HG03565 (cell line): ENCODE data around the gene MCU.

Experiments used
- ATAC-seq: cut with Tn5 transposase; IDR thresholded peaks from one replicate; pipeline ENCODE4 v1.9.1; 2021; ENCODE audit warnings: mild to moderate bottlenecking, moderate library complexity; ENCODE audit not compliant: unreplicated experiment

Gene MCU

GRCh38 chr10:72800741-72801092, 108.8 kb downstream of the MCU start:
- no peak for ATAC-seq

- no peak for ATAC-seq
Measured at GRCh38 chr10:72801263-72801868, 109.4 kb downstream of the MCU start.

GRCh38 chr10:72802332-72802731, 110.4 kb downstream of the MCU start:
- no peak for ATAC-seq

GRCh38 chr10:72802763-72803505, 111.0 kb downstream of the MCU start:
- ATAC-seq: no peak

GRCh38 chr10:72808001-72808400, 116.1 kb downstream of the MCU start:
- no peak for ATAC-seq

- no peak for ATAC-seq
Measured at GRCh38 chr10:72809006-72809405, 117.1 kb downstream of the MCU start.

GRCh38 chr10:72810976-72811375, 119.0 kb downstream of the MCU start:
- ATAC-seq: no peak

GRCh38 chr10:72812415-72812752, 120.4 kb downstream of the MCU start:
- no peak for ATAC-seq

GRCh38 chr10:72812753-72813430, 120.9 kb downstream of the MCU start:
- no peak for ATAC-seq

- ATAC-seq: no peak
Measured at GRCh38 chr10:72814099-72814790, 122.3 kb downstream of the MCU start.

- no peak for ATAC-seq
Measured at GRCh38 chr10:72816565-72816964, 124.6 kb downstream of the MCU start.

GRCh38 chr10:72818076-72818475, 126.1 kb downstream of the MCU start:
- ATAC-seq: no peak

GRCh38 chr10:72819053-72819452, 127.1 kb downstream of the MCU start:
- ATAC-seq: no peak

GRCh38 chr10:72821606-72822005, 129.7 kb downstream of the MCU start:
- ATAC-seq: no peak

GRCh38 chr10:72822342-72822986, 130.5 kb downstream of the MCU start:
- no peak for ATAC-seq

GRCh38 chr10:72825163-72825562, 133.2 kb downstream of the MCU start:
- no peak for ATAC-seq

GRCh38 chr10:72826346-72826745, 134.4 kb downstream of the MCU start:
- ATAC-seq: no peak

- no peak for ATAC-seq
Measured at GRCh38 chr10:72828294-72828693, 136.4 kb downstream of the MCU start.

- no peak for ATAC-seq
Measured at GRCh38 chr10:72830625-72831024, 138.7 kb downstream of the MCU start.

GRCh38 chr10:72831696-72832409, 139.9 kb downstream of the MCU start:
- ATAC-seq: no peak

GRCh38 chr10:72832701-72833100, 140.8 kb downstream of the MCU start:
- ATAC-seq: no peak
